Neutrophil (primary cell): ENCODE data around the gene NPAS3.

Experiments
- H3K27ac ChIP-seq: fragments of 200-600 bp; sonication (generic); 2 replicates; pipeline ENCODE4 v1.5.1; 2016; ENCODE audit warnings: mild to moderate bottlenecking, moderate library complexity
- H3K27me3 ChIP-seq: fragments of 200-600 bp; sonication (generic); 2 replicates; pipeline ENCODE4 v1.6.0; 2016; ENCODE audit warnings: mild to moderate bottlenecking
- H3K36me3 ChIP-seq: fragments of 200-600 bp; sonication (generic); 2 replicates; pipeline ENCODE4 v1.5.1; 2017
- H3K4me1 ChIP-seq, 2 experiments: fragments of 200-600 bp in 1 of 2; sonication (generic) in 1 of 2; 1 replicate in 1 of 2; 2 replicates in 1 of 2; pipeline versions ENCODE4 v1.5.1 to v1.6.1; 2013 to 2016; ENCODE audit warnings: low read depth in 1 of 2, low read length in 1 of 2, mild to moderate bottlenecking in 1 of 2, moderate library complexity in 1 of 2; ENCODE audit not compliant: control insufficient read depth in 1 of 2, insufficient read depth in 1 of 2
- H3K4me3 ChIP-seq, 2 experiments: fragments of 200-600 bp in 1 of 2; sonication (generic) in 1 of 2; 1 replicate in 1 of 2; 2 replicates in 1 of 2; pipeline ENCODE4 v1.5.1; 2013 to 2016; ENCODE audit warnings: low read depth in 1 of 2, low read length in 1 of 2, mild to moderate bottlenecking in 1 of 2, moderate library complexity in 1 of 2
- H3K9me3 ChIP-seq: fragments of 200-600 bp; sonication (generic); 2 replicates; pipeline ENCODE4 v1.5.1; 2016
- TF ChIP-seq, protein P1 (sequence below): fragments of 200-600 bp; sonication (generic); IDR thresholded peaks from 2 replicates; pipeline ENCODE4 v1.5.1; 2016; ENCODE audit warnings: antibody characterized with exemption

The NPAS3 gene

DNA sequence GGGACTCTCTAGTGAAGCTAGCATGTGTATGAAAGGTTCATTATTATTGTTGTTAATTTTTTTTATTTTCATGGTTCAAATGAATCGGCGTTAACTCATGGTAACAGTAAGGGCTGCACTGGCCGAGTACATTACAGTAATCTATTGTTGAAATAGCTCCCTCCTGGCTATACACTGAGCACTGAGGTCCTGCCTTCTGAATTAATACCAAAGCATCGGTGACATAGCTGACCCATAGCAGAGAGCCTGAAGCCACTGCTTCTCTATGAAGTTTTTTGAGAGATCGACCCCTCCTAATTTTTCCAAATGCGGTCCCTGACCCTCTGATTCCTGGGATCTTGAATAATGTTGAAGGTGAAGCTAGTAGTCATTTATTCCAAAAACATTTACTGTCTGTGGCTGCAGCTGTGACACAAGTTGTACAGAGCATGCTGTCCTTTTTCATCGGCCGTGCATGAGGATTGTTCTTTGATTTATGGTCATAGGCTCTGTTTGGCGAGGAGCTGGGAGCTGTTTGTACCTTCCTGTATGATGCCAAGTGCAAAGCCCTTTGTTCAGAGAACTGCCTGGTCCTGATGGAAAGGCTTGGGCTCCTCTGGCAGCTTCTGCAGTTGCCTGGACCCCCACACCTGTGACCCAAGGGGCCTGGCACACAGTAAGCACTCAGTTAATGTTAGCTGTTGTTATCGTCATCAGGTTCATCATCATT lies 525.7 kb downstream of the NPAS3 start:
- H3K4me3 ChIP-seq = no peak overlapping the region
- no peak overlapping the region for H3K27ac ChIP-seq
- TF ChIP-seq, protein P1, sequence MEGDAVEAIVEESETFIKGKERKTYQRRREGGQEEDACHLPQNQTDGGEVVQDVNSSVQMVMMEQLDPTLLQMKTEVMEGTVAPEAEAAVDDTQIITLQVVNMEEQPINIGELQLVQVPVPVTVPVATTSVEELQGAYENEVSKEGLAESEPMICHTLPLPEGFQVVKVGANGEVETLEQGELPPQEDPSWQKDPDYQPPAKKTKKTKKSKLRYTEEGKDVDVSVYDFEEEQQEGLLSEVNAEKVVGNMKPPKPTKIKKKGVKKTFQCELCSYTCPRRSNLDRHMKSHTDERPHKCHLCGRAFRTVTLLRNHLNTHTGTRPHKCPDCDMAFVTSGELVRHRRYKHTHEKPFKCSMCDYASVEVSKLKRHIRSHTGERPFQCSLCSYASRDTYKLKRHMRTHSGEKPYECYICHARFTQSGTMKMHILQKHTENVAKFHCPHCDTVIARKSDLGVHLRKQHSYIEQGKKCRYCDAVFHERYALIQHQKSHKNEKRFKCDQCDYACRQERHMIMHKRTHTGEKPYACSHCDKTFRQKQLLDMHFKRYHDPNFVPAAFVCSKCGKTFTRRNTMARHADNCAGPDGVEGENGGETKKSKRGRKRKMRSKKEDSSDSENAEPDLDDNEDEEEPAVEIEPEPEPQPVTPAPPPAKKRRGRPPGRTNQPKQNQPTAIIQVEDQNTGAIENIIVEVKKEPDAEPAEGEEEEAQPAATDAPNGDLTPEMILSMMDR = no peak
- no peaks in the 10 kb centered on the region for H3K36me3 ChIP-seq
- H3K4me1 ChIP-seq = no peaks in the 10 kb centered on the region
- no peaks in the 10 kb centered on the region for H3K27me3 ChIP-seq
- H3K9me3 ChIP-seq = no peaks in the 10 kb centered on the region

DNA sequence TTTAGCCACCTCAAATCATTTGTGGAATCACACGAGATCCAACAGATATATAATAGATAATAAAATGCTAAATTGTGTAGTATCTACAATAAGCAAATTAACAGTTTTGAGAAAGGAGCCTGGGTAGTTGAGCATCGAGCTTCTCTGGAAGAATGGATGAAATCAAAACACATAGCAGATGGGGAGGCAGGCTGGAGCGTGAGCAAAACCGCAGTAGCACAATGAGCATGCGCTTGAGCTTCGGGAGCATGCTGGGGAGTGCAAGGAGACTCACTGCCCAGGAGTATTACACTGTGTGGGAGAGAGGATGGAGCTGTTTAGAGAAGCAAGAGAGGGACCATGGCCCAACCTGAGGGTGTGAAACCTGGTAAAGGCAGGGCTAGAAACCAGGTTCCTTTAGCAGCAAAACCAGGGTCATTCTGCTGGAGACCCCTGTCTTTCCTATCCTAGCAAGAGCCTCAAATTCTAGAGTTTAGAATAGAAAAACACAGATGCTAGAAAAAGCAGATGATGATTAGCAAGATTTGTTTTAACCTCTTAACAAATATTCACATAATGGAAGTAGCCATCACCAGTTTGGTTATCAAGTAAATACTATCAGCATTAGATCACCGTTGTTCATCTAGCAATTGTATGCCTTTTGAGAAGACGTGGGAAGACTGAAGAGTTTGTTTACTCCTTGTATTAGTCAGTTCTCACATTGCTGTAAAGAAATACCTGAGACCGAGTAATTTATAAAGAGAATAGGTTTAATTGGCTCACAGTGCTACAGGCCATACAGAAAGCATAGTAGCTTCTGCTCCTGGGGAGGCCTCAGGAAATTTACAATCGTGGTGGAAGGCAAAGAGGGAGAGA lies 527.4 kb downstream of the NPAS3 start:
- H3K4me3 ChIP-seq = no peak overlapping the region
- no peaks in the 10 kb centered on the region for H3K9me3 ChIP-seq
- no peaks in the 10 kb centered on the region for H3K27me3 ChIP-seq
- no peaks in the 10 kb centered on the region for H3K36me3 ChIP-seq
- H3K27ac ChIP-seq = no peak overlapping the region
- TF ChIP-seq, protein P1 = no peak
- no peaks in the 10 kb centered on the region for H3K4me1 ChIP-seq

DNA sequence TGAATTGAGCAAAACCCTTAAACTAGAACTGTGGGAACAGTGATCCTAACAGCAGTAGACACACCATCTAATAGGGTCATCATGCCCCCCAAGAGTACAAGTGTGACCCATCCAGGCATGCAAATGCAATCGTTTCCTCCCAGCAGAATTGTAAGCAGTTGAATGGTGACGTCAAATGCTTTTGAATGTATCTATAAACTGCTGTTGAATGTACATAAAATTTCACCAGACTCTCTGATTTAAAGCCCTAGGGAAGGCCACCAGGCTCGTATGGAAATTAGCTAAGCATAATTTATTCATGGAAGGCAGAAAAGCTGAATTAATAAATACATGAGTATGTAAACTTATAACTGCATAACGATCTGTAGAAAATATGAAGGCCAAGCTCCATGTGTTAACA lies 529.3 kb downstream of the NPAS3 start:
- Histone ChIP-seq H3K27me3 (no peaks in the 10 kb centered on the region), H3K36me3 (no peaks in the 10 kb centered on the region), H3K4me3 (no peak overlapping the region), H3K27ac (no peak overlapping the region), H3K4me1 (no peaks in the 10 kb centered on the region), H3K9me3 (no peaks in the 10 kb centered on the region)
- TF ChIP-seq, protein P1 = no peak

DNA sequence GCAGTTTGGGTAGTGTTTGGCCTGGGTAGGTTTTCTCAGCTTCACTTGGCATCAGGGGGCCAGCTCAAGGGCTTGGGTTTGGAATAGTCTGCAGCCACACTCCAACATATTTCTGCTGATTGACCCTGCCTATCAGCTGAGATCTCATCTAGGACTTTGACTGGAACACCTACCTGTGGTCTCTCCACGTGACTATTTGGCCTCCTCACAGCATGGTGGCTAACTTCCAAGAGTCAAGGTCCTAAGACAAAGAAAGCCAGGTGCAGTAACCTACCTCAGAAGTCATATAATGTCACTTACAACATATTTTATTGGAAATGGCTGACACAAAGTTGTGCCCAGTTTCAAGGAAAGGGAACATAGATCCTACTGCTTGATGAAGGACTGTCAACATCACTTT lies 531.2 kb downstream of the NPAS3 start:
- Histone ChIP-seq H3K9me3 (no peaks in the 10 kb centered on the region), H3K4me3 (no peak overlapping the region)
- TF ChIP-seq, protein P1 = no peak

DNA sequence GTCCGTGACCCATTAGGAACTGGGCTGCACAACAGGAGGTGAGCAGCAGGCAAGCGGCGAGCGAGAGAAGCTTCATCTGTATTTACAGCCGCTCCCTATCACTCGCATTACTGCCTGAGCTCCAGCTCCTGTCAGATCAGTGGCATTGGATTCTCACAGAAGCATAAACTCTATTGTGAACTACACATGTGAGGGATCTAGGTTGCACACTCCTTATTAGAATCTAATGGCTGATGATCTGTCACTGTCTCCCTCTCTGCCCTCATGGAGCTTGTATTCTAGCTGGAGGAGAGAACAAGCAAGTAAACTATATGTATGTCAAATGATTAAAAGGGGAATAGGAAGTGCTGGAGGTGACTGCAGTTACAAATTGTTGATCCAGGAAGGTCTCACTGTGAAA lies 533.1 kb downstream of the NPAS3 start:
- Histone ChIP-seq H3K9me3 (no peaks in the 10 kb centered on the region), H3K36me3 (no peaks in the 10 kb centered on the region), H3K27me3 (no peaks in the 10 kb centered on the region), H3K4me3 (no peak overlapping the region), H3K27ac (no peak overlapping the region), H3K4me1 (no peaks in the 10 kb centered on the region)
- TF ChIP-seq, protein P1 = no peak

More for the DNA sequence above, 531.2 kb downstream of the NPAS3 start:
- H3K27me3 ChIP-seq = no peaks in the 10 kb centered on the region
- H3K36me3 ChIP-seq = no peaks in the 10 kb centered on the region
- H3K4me1 ChIP-seq = no peaks in the 10 kb centered on the region
- no peak overlapping the region for H3K27ac ChIP-seq
